IMR-90 (cell line): ENCODE data around the gene USP47. TPM values are rescaled to one million over a fixed set of nuclear protein-coding genes. Genes with fewer than 3 reads are reported as not detected.

ENCODE experiments used
- ATAC-seq: fragments of 200-7000 bp; cut with Tn5 transposase; 2 replicates; pipeline ENCODE4 v1.9.1; 2020; ENCODE audit warnings: low read depth, mild to moderate bottlenecking, moderate library complexity
- BruUV-seq: library from RNA; stranded (reverse); fragments of 400-500 nt; replicated peaks from 2 replicates; lab custom pipeline; 2021; lab: Mats Ljungman, UMichigan
- CTCF ChIA-PET: fragments of 300-600 bp; formaldehyde crosslinking; extraction: SDS; loops from one replicate; lab custom pipeline; 2021; ENCODE audit warnings: antibody characterized with exemption; lab: Yijun Ruan, JAX
- POLR2A ChIA-PET: fragments of 300-600 bp; sonication (Branson Sonifier 250); formaldehyde crosslinking; loops from one replicate; lab custom pipeline; 2022; ENCODE audit warnings: antibody characterized with exemption; ENCODE audit not compliant: unreplicated experiment; lab: Charles Lee
- DNase-seq: peaks from one replicate; pipeline ENCODE4 v3.0.0; 2013
- H2AFZ ChIP-seq: replicated peaks from 2 replicates; pipeline ENCODE3; 2013; ENCODE audit warnings: low read length, mild to moderate bottlenecking; ENCODE audit not compliant: poor library complexity
- H2AK5ac ChIP-seq: 2 replicates; pipeline ENCODE4 v1.6.1; 2013; ENCODE audit warnings: low read depth, low read length, inconsistent platforms
- H2AK9ac ChIP-seq: replicated peaks from 2 replicates; pipeline ENCODE3; 2013; ENCODE audit warnings: mild to moderate bottlenecking, low read depth, low read length, moderate library complexity; ENCODE audit not compliant: poor library complexity
- H2BK120ac ChIP-seq: 2 replicates; pipeline ENCODE4 v1.6.1; 2013; ENCODE audit warnings: low read depth, low read length, inconsistent platforms
- H2BK15ac ChIP-seq: 3 replicates; pipeline ENCODE4 v1.6.1; 2013; ENCODE audit warnings: low read depth, low read length, inconsistent platforms
- H2BK20ac ChIP-seq: 2 replicates; pipeline ENCODE4 v1.6.1; 2013; ENCODE audit warnings: low read depth, mild to moderate bottlenecking, inconsistent platforms, low read length, moderate library complexity
- H2BK5ac ChIP-seq: 2 replicates; pipeline ENCODE4 v1.6.1; 2013; ENCODE audit warnings: mild to moderate bottlenecking, low read depth, low read length, inconsistent platforms; ENCODE audit not compliant: poor library complexity, severe bottlenecking
- H3K14ac ChIP-seq: replicated peaks from 2 replicates; pipeline ENCODE4 v1.6.1; 2013; ENCODE audit warnings: low read depth, low read length, inconsistent platforms
- H3K18ac ChIP-seq: 2 replicates; pipeline ENCODE4 v1.6.1; 2013; ENCODE audit warnings: low read depth, low read length, control low read depth
- H3K23ac ChIP-seq: 2 replicates; pipeline ENCODE4 v1.6.1; 2013; ENCODE audit warnings: low read depth, low read length, inconsistent platforms
- H3K27ac ChIP-seq: 2 replicates; pipeline ENCODE4 v1.5.1; 2013; ENCODE audit warnings: mild to moderate bottlenecking, control low read depth, low read length; ENCODE audit not compliant: insufficient read depth
- H3K27me3 ChIP-seq: 2 replicates; pipeline ENCODE4 v1.6.1; 2013; ENCODE audit warnings: low read length; ENCODE audit not compliant: control insufficient read depth, insufficient read depth
- H3K36me3 ChIP-seq: 2 replicates; pipeline ENCODE4 v1.6.1; 2013; ENCODE audit warnings: low read length, mixed read lengths; ENCODE audit not compliant: control insufficient read depth, insufficient read depth
- H3K4ac ChIP-seq: 2 replicates; pipeline ENCODE4 v1.6.1; 2013; ENCODE audit warnings: low read depth, low read length, inconsistent platforms
- H3K4me1 ChIP-seq: 2 replicates; pipeline ENCODE4 v1.6.1; 2013; ENCODE audit warnings: low read length, mixed read lengths; ENCODE audit not compliant: control insufficient read depth, insufficient read depth
- H3K4me2 ChIP-seq: 2 replicates; pipeline ENCODE4 v1.6.1; 2013; ENCODE audit warnings: low read depth, mild to moderate bottlenecking, control low read depth, low read length, moderate library complexity
- H3K4me3 ChIP-seq: 2 replicates; pipeline ENCODE4 v1.5.1; 2013; ENCODE audit warnings: low read depth, mild to moderate bottlenecking, control low read depth, low read length, moderate library complexity; ENCODE audit not compliant: insufficient read depth
- H3K56ac ChIP-seq: 2 replicates; pipeline ENCODE4 v1.6.1; 2013; ENCODE audit warnings: low read length, inconsistent platforms; ENCODE audit not compliant: insufficient read depth; ENCODE audit errors: extremely low read depth
- H3K79me1 ChIP-seq, 2 experiments: 2 replicates each; pipeline ENCODE4 v1.6.1; 2013; ENCODE audit warnings: low read length in 2 of 2, inconsistent platforms in 1 of 2, low read depth in 1 of 2
- H3K9ac ChIP-seq: 2 replicates; pipeline ENCODE4 v1.6.1; 2013; ENCODE audit warnings: low read depth, low read length, control low read depth
- H3K9me1 ChIP-seq: 2 replicates; pipeline ENCODE4 v1.6.1; 2013; ENCODE audit warnings: low read length, inconsistent platforms; ENCODE audit not compliant: insufficient read depth
- H3K9me3 ChIP-seq: 2 replicates; pipeline ENCODE4 v1.6.1; 2013; ENCODE audit warnings: low read length; ENCODE audit not compliant: control insufficient read depth, insufficient read depth
- H4K20me1 ChIP-seq: 2 replicates; pipeline ENCODE4 v1.6.1; 2013; ENCODE audit warnings: low read length, inconsistent platforms; ENCODE audit not compliant: insufficient read depth
- H4K5ac ChIP-seq: 2 replicates; pipeline ENCODE4 v1.6.1; 2013; ENCODE audit warnings: mild to moderate bottlenecking, low read depth, low read length, control low read depth
- H4K8ac ChIP-seq, 2 experiments: 2 replicates each; pipeline ENCODE4 v1.6.1; 2013; ENCODE audit warnings: low read depth in 2 of 2, low read length in 2 of 2, control low read depth in 1 of 2, inconsistent platforms in 1 of 2
- H4K91ac ChIP-seq: 2 replicates; pipeline ENCODE4 v1.6.1; 2013; ENCODE audit warnings: low read depth, low read length, inconsistent platforms; ENCODE audit not compliant: insufficient read depth
- BHLHE40 ChIP-seq: fragments of 150-350 bp; IDR thresholded peaks from 2 replicates; pipeline ENCODE4 v1.6.1; 2016; ENCODE audit warnings: mild to moderate bottlenecking, low read depth, low read length
- CEBPB ChIP-seq: IDR thresholded peaks from 2 replicates; pipeline ENCODE4 v1.6.1; 2012; ENCODE audit warnings: low read depth, low read length, improper control_type of control experiment
- CHD1 ChIP-seq: IDR thresholded peaks from 2 replicates; pipeline ENCODE4 v1.6.1; 2012; ENCODE audit warnings: low read depth, low read length, improper control_type of control experiment
- CTCF ChIP-seq: conservative IDR thresholded peaks from 2 replicates; pipeline ENCODE4 v1.5.1; 2012; ENCODE audit warnings: mild to moderate bottlenecking, low read depth, low read length, improper control_type of control experiment
- ELK1 ChIP-seq: fragments of 150-350 bp; IDR thresholded peaks from 2 replicates; pipeline ENCODE4 v1.6.1; 2016; ENCODE audit warnings: low read depth, mild to moderate bottlenecking, low read length, moderate library complexity, borderline replicate concordance
- FOS ChIP-seq: fragments of 150-350 bp; IDR thresholded peaks from 2 replicates; pipeline ENCODE4 v1.6.1; 2016; ENCODE audit warnings: low read depth, low read length
- MAFK ChIP-seq: IDR thresholded peaks from 2 replicates; pipeline ENCODE4 v1.6.1; 2012; ENCODE audit warnings: low read depth, low read length, improper control_type of control experiment
- MXI1 ChIP-seq: IDR thresholded peaks from 2 replicates; pipeline ENCODE4 v1.6.1; 2012; ENCODE audit warnings: low read depth, mild to moderate bottlenecking, low read length, moderate library complexity, borderline replicate concordance
- NFE2L2 ChIP-seq: fragments of 150-350 bp; IDR thresholded peaks from 2 replicates; pipeline ENCODE4 v1.6.1; 2016; ENCODE audit warnings: low read depth, mild to moderate bottlenecking, low read length
- POLR2A ChIP-seq: IDR thresholded peaks from 2 replicates; pipeline ENCODE4 v1.6.1; 2012; ENCODE audit warnings: mild to moderate bottlenecking, low read depth, low read length
- RAD21 ChIP-seq: IDR thresholded peaks from 2 replicates; pipeline ENCODE4 v1.6.1; 2012; ENCODE audit warnings: low read length, improper control_type of control experiment
- RCOR1 ChIP-seq: IDR thresholded peaks from 2 replicates; pipeline ENCODE4 v1.6.1; 2012; ENCODE audit warnings: mild to moderate bottlenecking, low read length, improper control_type of control experiment; ENCODE audit not compliant: insufficient replicate concordance
- RFX5 ChIP-seq: IDR thresholded peaks from 2 replicates; pipeline ENCODE4 v1.8.0; 2012; ENCODE audit warnings: low read depth, mild to moderate bottlenecking, low read length, moderate library complexity
- SMC3 ChIP-seq: fragments of 150-350 bp; IDR thresholded peaks from 2 replicates; pipeline ENCODE4 v1.6.1; 2016; ENCODE audit warnings: low read depth, mild to moderate bottlenecking, antibody characterized with exemption, low read length, moderate library complexity
- USF2 ChIP-seq: fragments of 150-350 bp; IDR thresholded peaks from 2 replicates; pipeline ENCODE4 v1.6.1; 2017; ENCODE audit warnings: mild to moderate bottlenecking, antibody characterized with exemption, low read length, low read depth
- WGBS, 2 experiments: methylation state at CpG; one replicate each; pipeline versions ENCODE4 v1.1.5 to v1.1.7; 2013; ENCODE audit warnings: missing lambda C conversion rate in 2 of 2; ENCODE audit not compliant: insufficient read length in 1 of 2; ENCODE audit errors: extremely low coverage in 2 of 2; 5-methylcytosine and 5-hydroxymethylcytosine counted together
- dilution Hi-C: fragments of 300-500 bp; cut with HindIII; formaldehyde crosslinking; loops from one replicate; pipeline ENCODE4 v1.14.3; 2018; ENCODE audit warnings: low sequenced_read_pairs; ENCODE audit not compliant: unreplicated experiment
- in situ Hi-C: fragments of 300-500 bp; cut with MboI; formaldehyde crosslinking; loops from 3 replicates; pipeline ENCODE4 v1.14.3; 2019; ENCODE audit warnings: low sequenced_read_pairs, inconsistent platforms, mixed read lengths
- intact Hi-C: fragments of 100-400 bp; cut with micrococcal nuclease; formaldehyde crosslinking; loops from 2 replicates; pipeline ENCODE4 v1.10.0; 2022
- polyA plus RNA-seq, 3 experiments: library from polyadenylated mRNA; depleted of rRNA; stranded (reverse); fragments of >200 nt; gene quantifications; 2 replicates each; pipeline ENCODE4 v1.2.3, GENCODE V29; 2012; ENCODE audit warnings: low replicate concordance in 1 of 3
- total RNA-seq: library from RNA; depleted of rRNA; stranded (reverse); fragments of >200 nt; gene quantifications from 2 replicates; pipeline ENCODE4 v1.2.3, GENCODE V29; 2012

The USP47 gene
- total and polyA plus RNA-seq, 2 of the 4 experiments (the other 2 are of a cell fraction): 15.0 to 110 TPM

- Histone ChIP-seq H4K5ac (peak overlapping the region; percentile 57), H3K79me1 (no peaks in the 10 kb centered on the region; a peak in 1 of 4 replicates), H4K8ac (peak overlapping the region in 1 of 2 experiments; percentile 52; a peak in 1 of 4 replicates), H3K4me1 (peaks cover 10% of the 10 kb centered on the region), H2AFZ (no peak overlapping the region), H2BK5ac (peak overlapping the region; percentile 41), H3K9me3 (no peaks in the 10 kb centered on the region), H3K4me2 (peak overlapping the region; percentile 3; the same call in 1 of the 2 replicates), H3K18ac (peak overlapping the region; percentile 89), H3K56ac (no peak overlapping the region), H3K27me3 (no peaks in the 10 kb centered on the region), H3K27ac (no peak overlapping the region), H3K9me1 (peaks cover 10% of the 10 kb centered on the region), H3K4me3 (no peak overlapping the region), H4K20me1 (no peaks in the 10 kb centered on the region), H2AK5ac (peak overlapping the region; percentile 58; the same call in 1 of the 2 replicates), H2BK120ac (peak overlapping the region; percentile 54), H4K91ac (peak overlapping the region; percentile 44; the same call in 1 of the 2 replicates), H3K14ac (peak overlapping the region; percentile 57; the same call in 1 of the 2 replicates), H3K4ac (peak overlapping the region; percentile 52; the same call in 1 of the 2 replicates), H3K36me3 (no peaks in the 10 kb centered on the region), H2AK9ac (no peak overlapping the region), H2BK15ac (peak overlapping the region; percentile 12; the same call in 2 of the 3 replicates), H3K23ac (0 out of 2 replicates have a peak overlapping the region, but pooled peaks have one; percentile 12), H2BK20ac (peak overlapping the region; percentile 57), H3K9ac (no peak overlapping the region)
- no peak for DNase-seq
- no TSS peak for BruUV-seq
- intact Hi-C loops: no loop called here
- ChIA-PET POLR2A (no interaction called here), CTCF (interaction anchor here (3.2 kb wide), 1 partner anchor 10 kb away, joined by 11 read pairs; no protein-coding TSS in a partner anchor)
- ATAC-seq: no peak
- dilution Hi-C loops: no loop called here
- 83% methylated on average over 2 of the region's 4 CpGs; no CpG with 5 or more reads in 1 of the 2 experiments for WGBS, 2 experiments
- in situ Hi-C loops: no loop called here
- no peak for TF ChIP-seq USF2
- TF ChIP-seq NFE2L2: no peak
- TF ChIP-seq CEBPB: no peak
- TF ChIP-seq RCOR1: no peak
- no peak for TF ChIP-seq MAFK
- no peak for TF ChIP-seq CHD1
- TF ChIP-seq MXI1: no peak
- TF ChIP-seq FOS: no peak
- no peak for TF ChIP-seq SMC3
- no peak for TF ChIP-seq ELK1
- no peak for TF ChIP-seq POLR2A
- TF ChIP-seq RFX5: no peak
- TF ChIP-seq RAD21: no peak
- TF ChIP-seq BHLHE40: no peak
- TF ChIP-seq CTCF: no peak
Measured at GRCh38 chr11:11808992-11809615, 32.7 kb upstream of the USP47 start.
